Hepatocyte (in vitro differentiated cells): Measurements from ENCODE around the gene BRD3OS.

ENCODE experiments used
- EZH2 ChIP-seq: fragments of 200-600 bp; sonication (generic); IDR thresholded peaks from 2 replicates; pipeline ENCODE4 v1.6.1; 2016; ENCODE audit warnings: antibody characterized with exemption, mild to moderate bottlenecking, borderline replicate concordance
- TF ChIP-seq, protein P1 (sequence below): fragments of 200-600 bp; sonication (generic); IDR thresholded peaks from 2 replicates; pipeline ENCODE4 v1.5.1; 2016; ENCODE audit warnings: antibody characterized with exemption, mild to moderate bottlenecking; ENCODE audit not compliant: poor library complexity

DNA sequence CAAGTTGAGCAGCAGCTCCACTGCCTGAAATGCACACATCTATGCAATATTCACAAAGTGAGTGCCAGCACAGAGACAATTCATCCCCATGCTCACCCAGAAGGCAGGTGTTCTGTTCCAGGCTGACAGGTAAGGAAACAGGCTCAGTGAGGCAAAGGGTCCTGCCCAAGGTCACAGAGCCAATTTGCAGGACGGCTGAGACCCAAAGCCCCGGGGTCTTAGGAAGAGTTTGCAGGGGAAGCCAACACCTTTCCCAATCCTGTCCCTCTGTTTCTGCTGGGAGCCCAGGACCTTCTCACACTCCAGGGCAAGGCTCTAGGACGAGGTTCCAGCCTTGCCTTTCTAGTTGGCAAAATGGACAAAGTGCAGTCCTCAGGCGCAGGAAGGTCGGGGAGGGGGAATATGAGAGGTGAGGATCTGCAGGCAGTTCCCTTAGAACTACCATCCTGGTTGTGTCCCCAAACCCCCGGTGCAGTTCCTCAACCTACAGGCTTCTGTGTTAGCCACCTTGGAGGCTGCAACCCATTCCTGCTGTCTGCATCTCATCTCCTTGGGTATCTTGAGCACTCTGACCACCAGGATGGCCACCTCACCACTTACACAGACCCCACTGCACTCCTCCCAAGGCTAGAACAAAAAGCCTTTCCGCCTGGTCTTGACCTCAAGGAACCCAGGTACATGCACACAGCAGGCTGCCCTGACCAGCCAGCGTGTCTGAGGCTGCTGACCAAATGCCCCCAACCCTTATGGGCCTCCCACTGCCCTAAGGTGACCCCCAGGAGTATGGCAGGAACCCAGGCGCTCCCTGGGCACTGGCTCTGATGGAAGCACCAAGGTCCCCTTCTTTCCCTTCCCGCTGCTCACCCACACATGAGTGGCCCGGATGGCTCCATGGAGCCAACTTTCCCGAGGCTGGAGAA, 44.5 kb downstream of the BRD3OS start:
- TF ChIP-seq, protein P1, sequence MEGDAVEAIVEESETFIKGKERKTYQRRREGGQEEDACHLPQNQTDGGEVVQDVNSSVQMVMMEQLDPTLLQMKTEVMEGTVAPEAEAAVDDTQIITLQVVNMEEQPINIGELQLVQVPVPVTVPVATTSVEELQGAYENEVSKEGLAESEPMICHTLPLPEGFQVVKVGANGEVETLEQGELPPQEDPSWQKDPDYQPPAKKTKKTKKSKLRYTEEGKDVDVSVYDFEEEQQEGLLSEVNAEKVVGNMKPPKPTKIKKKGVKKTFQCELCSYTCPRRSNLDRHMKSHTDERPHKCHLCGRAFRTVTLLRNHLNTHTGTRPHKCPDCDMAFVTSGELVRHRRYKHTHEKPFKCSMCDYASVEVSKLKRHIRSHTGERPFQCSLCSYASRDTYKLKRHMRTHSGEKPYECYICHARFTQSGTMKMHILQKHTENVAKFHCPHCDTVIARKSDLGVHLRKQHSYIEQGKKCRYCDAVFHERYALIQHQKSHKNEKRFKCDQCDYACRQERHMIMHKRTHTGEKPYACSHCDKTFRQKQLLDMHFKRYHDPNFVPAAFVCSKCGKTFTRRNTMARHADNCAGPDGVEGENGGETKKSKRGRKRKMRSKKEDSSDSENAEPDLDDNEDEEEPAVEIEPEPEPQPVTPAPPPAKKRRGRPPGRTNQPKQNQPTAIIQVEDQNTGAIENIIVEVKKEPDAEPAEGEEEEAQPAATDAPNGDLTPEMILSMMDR, result no peak
- TF ChIP-seq EZH2, result no peak
